Measurements from ENCODE around the gene DGLUCY. TPM values are rescaled to one million over a fixed set of nuclear protein-coding genes. Genes with fewer than 3 reads are reported as not detected.

DGLUCY gene
- total RNA-seq, 1 donor from 2014 or later = 28.2 TPM

DNA sequence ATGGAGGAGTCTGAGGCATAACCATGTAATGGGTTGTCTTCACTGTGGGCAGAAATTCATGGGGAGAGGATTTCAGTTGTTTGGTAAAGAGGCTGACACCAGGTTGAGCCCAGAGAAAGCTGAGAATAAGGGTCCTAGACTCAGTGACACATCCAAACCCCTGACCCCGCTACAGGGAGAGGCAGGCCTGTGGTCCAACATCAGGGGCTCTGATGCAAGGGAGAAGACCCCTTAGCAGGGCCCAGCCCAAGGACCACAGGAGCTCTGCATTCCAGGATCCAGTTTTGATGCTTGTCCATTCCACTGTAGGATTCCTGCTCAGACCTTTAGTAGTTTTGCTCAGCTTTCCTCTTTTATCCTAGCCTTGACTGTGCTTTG, 115.1 kb downstream of the DGLUCY start:
- H3K4me1 Mint-ChIP-seq (ENCODE audit: low read depth) = peaks cover 83% of the 10 kb centered on the region
- peaks cover 12% of the 10 kb centered on the region for H3K9me3 Mint-ChIP-seq
- peak overlapping the region; percentile 100 for H3K27ac Mint-ChIP-seq
- intact Hi-C loops (cut with micrococcal nuclease) = loop anchor here (1.0 to 10.0 kb wide), 6 partner anchors 188 to 636 kb away; partner anchors contain the start of genes CCDC88C and TC2N
- H3K27me3 Mint-ChIP-seq (ENCODE audit: insufficient read depth) = no peaks in the 10 kb centered on the region
- H3K4me3 Mint-ChIP-seq = peak overlapping the region; percentile 80
- peaks cover 34% of the 10 kb centered on the region for H3K36me3 Mint-ChIP-seq (ENCODE audit: low read depth)
- no peak for DNase-seq (ENCODE audit: low spot score)

DNA sequence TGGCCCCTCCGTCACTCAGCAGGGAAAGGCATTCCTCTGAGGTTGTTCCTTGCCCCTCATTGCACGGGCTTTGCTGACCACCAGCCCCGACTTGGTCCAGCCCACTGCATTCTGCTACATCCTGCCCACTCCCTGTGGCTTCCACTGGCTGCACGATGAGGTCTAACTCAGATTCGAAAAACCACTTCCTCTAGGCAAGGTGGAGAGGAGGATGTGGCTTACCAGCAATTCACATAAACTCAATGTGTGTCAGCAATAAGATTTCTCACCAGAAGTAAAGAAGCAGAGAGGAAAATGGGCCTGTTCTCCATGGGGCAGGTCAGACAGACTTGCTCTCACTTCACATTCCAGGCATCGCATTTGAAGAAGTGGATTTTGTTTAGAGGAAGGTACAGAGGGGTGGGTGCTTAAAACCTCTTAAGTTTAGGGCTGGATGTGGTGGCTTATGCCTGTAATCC, 115.9 kb downstream of the DGLUCY start:
- Mint-ChIP-seq H3K9me3 (peaks cover 12% of the 10 kb centered on the region), H3K27ac (peak overlapping the region; percentile 100), H3K4me3 (peak overlapping the region; percentile 80), H3K4me1 (ENCODE audit: low read depth) (peaks cover 82% of the 10 kb centered on the region), H3K27me3 (ENCODE audit: insufficient read depth) (no peaks in the 10 kb centered on the region), H3K36me3 (ENCODE audit: low read depth) (peaks cover 39% of the 10 kb centered on the region)
- peak; percentile 78 for DNase-seq (ENCODE audit: low spot score)
- intact Hi-C loops (cut with micrococcal nuclease) = loop anchor here (1.0 to 10.0 kb wide), 6 partner anchors 187 to 635 kb away; partner anchors contain the start of genes CCDC88C and TC2N

DNA sequence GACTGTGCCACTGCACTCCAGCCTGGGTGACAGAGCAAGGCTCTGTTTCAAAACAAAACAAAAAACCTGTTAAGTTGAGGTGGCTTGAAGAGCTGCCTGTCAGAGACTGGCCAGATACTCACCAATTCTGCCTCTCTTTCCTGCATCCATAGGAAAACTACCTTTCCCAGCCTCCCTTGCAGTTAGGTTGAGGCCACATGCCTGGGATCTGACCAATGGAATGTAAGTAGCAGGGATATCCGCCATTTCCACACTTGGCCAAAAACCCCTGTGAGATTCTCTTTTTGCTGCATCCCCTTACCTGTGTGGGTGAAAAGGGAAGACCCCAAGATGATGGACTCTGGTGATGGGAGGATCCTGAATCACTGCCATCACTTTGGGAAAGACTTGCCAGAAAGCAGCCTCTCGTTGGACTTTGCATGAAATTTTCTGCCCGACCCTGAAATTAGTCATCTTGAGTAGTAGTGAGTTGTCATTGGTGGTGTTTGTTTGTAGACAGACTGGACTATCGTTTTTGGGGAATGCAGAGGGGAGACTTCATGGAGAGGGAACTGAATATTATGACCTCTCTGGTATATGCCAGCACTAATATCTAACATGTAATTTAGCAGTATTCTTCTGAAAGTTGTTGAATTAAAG, 116.6 kb downstream of the DGLUCY start:
- peaks cover 78% of the 10 kb centered on the region for H3K4me1 Mint-ChIP-seq (ENCODE audit: low read depth)
- peak overlapping the region; percentile 80 for H3K4me3 Mint-ChIP-seq
- intact Hi-C loops (cut with micrococcal nuclease) = no loop called here
- peaks cover 12% of the 10 kb centered on the region for H3K9me3 Mint-ChIP-seq
- no peaks in the 10 kb centered on the region for H3K27me3 Mint-ChIP-seq (ENCODE audit: insufficient read depth)
- H3K27ac Mint-ChIP-seq = peak overlapping the region; percentile 100
- H3K36me3 Mint-ChIP-seq (ENCODE audit: low read depth) = peaks cover 35% of the 10 kb centered on the region
- no peak for DNase-seq (ENCODE audit: low spot score)

- H3K4me1 Mint-ChIP-seq (ENCODE audit: low read depth) = peaks cover 76% of the 10 kb centered on the region
- peaks cover 12% of the 10 kb centered on the region for H3K9me3 Mint-ChIP-seq
- H3K27me3 Mint-ChIP-seq (ENCODE audit: insufficient read depth) = no peaks in the 10 kb centered on the region
- peak overlapping the region; percentile 80 for H3K4me3 Mint-ChIP-seq
- intact Hi-C loops (cut with micrococcal nuclease) = no loop called here
- DNase-seq (ENCODE audit: low spot score) = no peak
- peak overlapping the region; percentile 100 for H3K27ac Mint-ChIP-seq
- peaks cover 32% of the 10 kb centered on the region for H3K36me3 Mint-ChIP-seq (ENCODE audit: low read depth)
Observed at GRCh38 chr14:91231446-91231845, 117.6 kb downstream of the DGLUCY start.

GRCh38 chr14:91232052-91232451, 118.2 kb downstream of the DGLUCY start:
- Mint-ChIP-seq H3K4me3 (peak overlapping the region; percentile 80), H3K36me3 (ENCODE audit: low read depth) (peaks cover 34% of the 10 kb centered on the region), H3K27ac (peak overlapping the region; percentile 100), H3K9me3 (peaks cover 12% of the 10 kb centered on the region), H3K27me3 (ENCODE audit: insufficient read depth) (no peaks in the 10 kb centered on the region), H3K4me1 (ENCODE audit: low read depth) (peaks cover 70% of the 10 kb centered on the region)
- no peak for DNase-seq (ENCODE audit: low spot score)
- intact Hi-C loops (cut with micrococcal nuclease) = no loop called here

DNA sequence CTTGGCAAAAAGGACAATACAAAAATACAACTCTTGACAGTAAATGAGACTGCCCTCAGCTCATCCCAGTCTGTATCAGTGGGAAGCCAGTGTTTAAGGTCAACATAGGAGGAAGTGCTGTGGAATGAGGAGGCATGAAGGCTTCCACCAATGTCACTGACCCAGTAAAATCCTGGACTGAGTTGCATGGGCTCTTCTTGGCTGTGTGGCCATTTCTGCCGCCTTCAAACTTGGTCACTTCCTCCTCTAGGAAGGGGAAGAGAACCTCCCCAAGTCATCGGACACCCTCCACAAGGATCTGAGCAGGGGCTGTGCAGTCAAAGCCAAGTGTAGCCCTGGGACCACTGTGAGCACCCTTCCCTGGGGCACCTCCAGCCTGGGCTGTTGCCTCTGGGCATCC, 118.7 kb downstream of the DGLUCY start:
- no peak for DNase-seq (ENCODE audit: low spot score)
- Mint-ChIP-seq H3K4me1 (ENCODE audit: low read depth) (peaks cover 65% of the 10 kb centered on the region), H3K27ac (peak overlapping the region; percentile 78), H3K27me3 (ENCODE audit: insufficient read depth) (no peaks in the 10 kb centered on the region), H3K36me3 (ENCODE audit: low read depth) (peaks cover 37% of the 10 kb centered on the region), H3K4me3 (peak overlapping the region; percentile 43), H3K9me3 (peaks cover 12% of the 10 kb centered on the region)
- intact Hi-C loops (cut with micrococcal nuclease) = no loop called here

GRCh38 chr14:91233936-91234790, 120.3 kb downstream of the DGLUCY start:
- DNase-seq (ENCODE audit: low spot score) = no peak
- Mint-ChIP-seq H3K4me1 (ENCODE audit: low read depth) (peaks cover 65% of the 10 kb centered on the region), H3K9me3 (peaks cover 12% of the 10 kb centered on the region), H3K36me3 (ENCODE audit: low read depth) (peaks cover 47% of the 10 kb centered on the region), H3K27ac (peak overlapping the region; percentile 59), H3K4me3 (no peak overlapping the region), H3K27me3 (ENCODE audit: insufficient read depth) (no peaks in the 10 kb centered on the region)
- intact Hi-C loops (cut with micrococcal nuclease) = no loop called here

- H3K9me3 Mint-ChIP-seq = peaks cover 12% of the 10 kb centered on the region
- H3K27me3 Mint-ChIP-seq (ENCODE audit: insufficient read depth) = no peaks in the 10 kb centered on the region
- H3K4me1 Mint-ChIP-seq (ENCODE audit: low read depth) = peaks cover 65% of the 10 kb centered on the region
- H3K36me3 Mint-ChIP-seq (ENCODE audit: low read depth) = peaks cover 52% of the 10 kb centered on the region
- DNase-seq (ENCODE audit: low spot score) = no peak
- intact Hi-C loops (cut with micrococcal nuclease) = no loop called here
- H3K4me3 Mint-ChIP-seq = no peak overlapping the region
- peak overlapping the region; percentile 59 for H3K27ac Mint-ChIP-seq
Observed at GRCh38 chr14:91234791-91235114, 120.9 kb downstream of the DGLUCY start.

DNA sequence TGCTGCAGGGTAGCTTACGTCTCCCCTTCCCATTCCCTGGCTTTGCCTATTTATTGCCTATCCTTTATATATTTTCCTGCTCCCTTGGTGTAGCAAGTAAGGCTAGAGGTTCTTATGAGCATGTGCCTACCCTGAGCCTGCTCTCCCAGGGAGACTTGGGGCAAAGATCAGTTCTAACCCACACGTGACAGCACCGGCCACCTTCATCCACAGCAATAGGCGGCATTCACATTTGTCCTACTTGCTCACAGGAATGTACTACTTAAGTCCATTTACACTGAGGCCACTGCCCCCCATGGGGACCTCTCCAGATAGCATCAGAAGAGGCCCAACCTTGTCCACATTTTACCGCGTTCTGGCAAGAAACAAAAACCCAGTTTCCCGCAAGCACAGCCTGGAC, 122.0 kb downstream of the DGLUCY start:
- no peak for DNase-seq (ENCODE audit: low spot score)
- Mint-ChIP-seq H3K9me3 (peaks cover 9% of the 10 kb centered on the region), H3K4me1 (ENCODE audit: low read depth) (peaks cover 67% of the 10 kb centered on the region), H3K27me3 (ENCODE audit: insufficient read depth) (no peaks in the 10 kb centered on the region), H3K36me3 (ENCODE audit: low read depth) (peaks cover 47% of the 10 kb centered on the region), H3K4me3 (no peak overlapping the region), H3K27ac (peak overlapping the region; percentile 6)
- intact Hi-C loops (cut with micrococcal nuclease) = no loop called here

- no peak overlapping the region for H3K27ac Mint-ChIP-seq
- no peaks in the 10 kb centered on the region for H3K9me3 Mint-ChIP-seq
- H3K27me3 Mint-ChIP-seq (ENCODE audit: insufficient read depth) = no peaks in the 10 kb centered on the region
- intact Hi-C loops (cut with micrococcal nuclease) = no loop called here
- no peak for DNase-seq (ENCODE audit: low spot score)
- H3K4me3 Mint-ChIP-seq = no peak overlapping the region
- H3K4me1 Mint-ChIP-seq (ENCODE audit: low read depth) = peaks cover 66% of the 10 kb centered on the region
- peaks cover 43% of the 10 kb centered on the region for H3K36me3 Mint-ChIP-seq (ENCODE audit: low read depth)
Observed at GRCh38 chr14:91237219-91237618, 123.3 kb downstream of the DGLUCY start.

DNA sequence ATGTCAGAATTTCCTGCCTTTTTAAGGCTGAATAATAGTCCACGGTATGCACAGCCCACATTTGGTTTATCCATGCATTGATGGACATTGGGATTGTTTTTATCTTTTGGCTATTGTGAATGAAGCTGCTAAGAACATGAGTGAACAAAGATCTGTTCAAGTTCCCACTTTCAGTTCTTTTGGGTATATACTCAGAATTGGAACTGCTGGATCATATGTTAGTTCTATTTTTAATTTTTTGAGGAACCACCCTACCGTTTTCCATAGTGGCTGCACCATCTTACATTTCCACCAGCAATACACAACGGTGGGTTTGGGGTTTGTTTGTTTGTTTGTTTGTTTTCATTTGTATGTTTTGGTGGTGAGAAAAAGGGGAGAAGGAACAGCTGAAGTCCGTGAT, 124.2 kb downstream of the DGLUCY start:
- DNase-seq (ENCODE audit: low spot score) = no peak
- H3K27ac Mint-ChIP-seq = peak overlapping the region; percentile 65
- intact Hi-C loops (cut with micrococcal nuclease) = no loop called here
- H3K36me3 Mint-ChIP-seq (ENCODE audit: low read depth) = peaks cover 39% of the 10 kb centered on the region
- no peaks in the 10 kb centered on the region for H3K27me3 Mint-ChIP-seq (ENCODE audit: insufficient read depth)
- no peaks in the 10 kb centered on the region for H3K9me3 Mint-ChIP-seq
- H3K4me3 Mint-ChIP-seq = no peak overlapping the region
- H3K4me1 Mint-ChIP-seq (ENCODE audit: low read depth) = peaks cover 70% of the 10 kb centered on the region

DNA sequence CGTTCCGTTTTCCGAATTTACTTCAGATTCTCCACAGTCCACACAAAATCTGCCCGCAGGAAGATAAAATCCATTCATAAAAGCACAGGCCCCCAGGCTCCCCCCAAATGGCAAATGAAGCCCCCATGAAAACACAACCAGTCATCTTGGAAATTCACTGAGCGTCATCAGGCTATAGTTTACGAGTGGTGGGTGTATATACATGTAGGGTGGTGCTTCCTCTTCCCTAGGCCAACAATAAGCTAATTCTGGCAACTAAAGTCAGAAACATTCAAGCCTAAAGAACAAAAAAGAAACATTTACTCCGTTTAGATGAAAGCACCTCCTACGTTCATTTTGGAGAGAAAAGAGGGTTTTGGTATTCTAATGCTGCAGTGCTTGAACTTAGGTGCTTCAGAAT, 124.8 kb downstream of the DGLUCY start:
- peaks cover 76% of the 10 kb centered on the region for H3K4me1 Mint-ChIP-seq (ENCODE audit: low read depth)
- peak overlapping the region; percentile 72 for H3K27ac Mint-ChIP-seq
- H3K4me3 Mint-ChIP-seq = peak overlapping the region; percentile 47
- DNase-seq (ENCODE audit: low spot score) = no peak
- H3K9me3 Mint-ChIP-seq = no peaks in the 10 kb centered on the region
- H3K27me3 Mint-ChIP-seq (ENCODE audit: insufficient read depth) = no peaks in the 10 kb centered on the region
- intact Hi-C loops (cut with micrococcal nuclease) = no loop called here
- peaks cover 39% of the 10 kb centered on the region for H3K36me3 Mint-ChIP-seq (ENCODE audit: low read depth)

GRCh38 chr14:91241863-91242262, 128.0 kb downstream of the DGLUCY start:
- no peaks in the 10 kb centered on the region for H3K27me3 Mint-ChIP-seq (ENCODE audit: insufficient read depth)
- intact Hi-C loops (cut with micrococcal nuclease) = loop anchor here (2.0 to 5.0 kb wide), 2 partner anchors 61 to 630 kb away; no protein-coding TSS in a partner anchor
- H3K9me3 Mint-ChIP-seq = no peaks in the 10 kb centered on the region
- H3K4me1 Mint-ChIP-seq (ENCODE audit: low read depth) = peaks cover 84% of the 10 kb centered on the region
- H3K36me3 Mint-ChIP-seq (ENCODE audit: low read depth) = peaks cover 31% of the 10 kb centered on the region
- DNase-seq (ENCODE audit: low spot score) = no peak
- peak overlapping the region; percentile 88 for H3K27ac Mint-ChIP-seq
- H3K4me3 Mint-ChIP-seq = peak overlapping the region; percentile 85
